Measurements from ENCODE around the gene CAPN14.
A peak's percentile ranks its signal among the peaks of the same experiment; 100 is the strongest.

CAPN14 gene

GRCh38 chr2:31141443-31142085 is 75.8 kb downstream of the CAPN14 start:
- Mint-ChIP-seq H3K27me3 (ENCODE audit: low read depth) (peaks cover 80% of the 10 kb centered on the region), H3K4me1 (peaks cover 7% of the 10 kb centered on the region), H3K27ac (no peak overlapping the region), H3K36me3 (ENCODE audit: low read depth) (no peaks in the 10 kb centered on the region), H3K9me3 (peaks cover 5% of the 10 kb centered on the region), H3K4me3 (peak overlapping the region in 1 of 3 experiments; percentile 28)
- TF ChIP-seq CTCF (IDR thresholded peaks at IDR 0.05; ENCODE audit: unreplicated experiment in 3 of 3) = no peak

DNA sequence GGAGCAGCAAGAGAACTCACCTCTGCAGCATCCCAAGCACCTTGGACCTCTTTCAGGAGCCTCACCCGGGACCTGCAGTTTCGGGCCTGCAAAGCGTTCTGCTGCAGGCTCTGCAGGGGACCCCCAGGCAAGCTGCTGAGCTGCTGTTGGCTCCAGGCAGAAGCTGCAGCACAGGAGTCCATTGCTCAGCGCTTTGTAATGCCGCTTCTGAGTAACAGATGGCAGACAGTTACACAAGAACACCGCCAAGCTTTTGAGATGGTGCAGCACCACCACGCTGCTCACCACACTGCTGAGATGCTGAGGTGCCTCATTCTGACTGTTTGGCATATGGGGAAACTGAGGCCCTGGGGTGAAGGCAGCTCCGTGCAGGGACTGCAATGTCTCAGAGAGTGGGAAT is 77.2 kb downstream of the CAPN14 start:
- Mint-ChIP-seq H3K4me1 (peaks cover 16% of the 10 kb centered on the region), H3K4me3 (no peak overlapping the region), H3K36me3 (ENCODE audit: low read depth) (no peaks in the 10 kb centered on the region), H3K9me3 (peaks cover 5% of the 10 kb centered on the region), H3K27ac (no peak overlapping the region), H3K27me3 (ENCODE audit: low read depth) (peaks cover 94% of the 10 kb centered on the region)
- TF ChIP-seq CTCF (IDR thresholded peaks at IDR 0.05; ENCODE audit: unreplicated experiment in 3 of 3) = no peak

GRCh38 chr2:31139671-31140070 is 77.6 kb downstream of the CAPN14 start:
- no peak for TF ChIP-seq CTCF (IDR thresholded peaks at IDR 0.05; ENCODE audit: unreplicated experiment in 3 of 3)
- Mint-ChIP-seq H3K27ac (no peak overlapping the region), H3K9me3 (peaks cover 5% of the 10 kb centered on the region), H3K27me3 (ENCODE audit: low read depth) (peaks cover 95% of the 10 kb centered on the region), H3K4me1 (peaks cover 16% of the 10 kb centered on the region), H3K36me3 (ENCODE audit: low read depth) (no peaks in the 10 kb centered on the region), H3K4me3 (no peak overlapping the region)

DNA sequence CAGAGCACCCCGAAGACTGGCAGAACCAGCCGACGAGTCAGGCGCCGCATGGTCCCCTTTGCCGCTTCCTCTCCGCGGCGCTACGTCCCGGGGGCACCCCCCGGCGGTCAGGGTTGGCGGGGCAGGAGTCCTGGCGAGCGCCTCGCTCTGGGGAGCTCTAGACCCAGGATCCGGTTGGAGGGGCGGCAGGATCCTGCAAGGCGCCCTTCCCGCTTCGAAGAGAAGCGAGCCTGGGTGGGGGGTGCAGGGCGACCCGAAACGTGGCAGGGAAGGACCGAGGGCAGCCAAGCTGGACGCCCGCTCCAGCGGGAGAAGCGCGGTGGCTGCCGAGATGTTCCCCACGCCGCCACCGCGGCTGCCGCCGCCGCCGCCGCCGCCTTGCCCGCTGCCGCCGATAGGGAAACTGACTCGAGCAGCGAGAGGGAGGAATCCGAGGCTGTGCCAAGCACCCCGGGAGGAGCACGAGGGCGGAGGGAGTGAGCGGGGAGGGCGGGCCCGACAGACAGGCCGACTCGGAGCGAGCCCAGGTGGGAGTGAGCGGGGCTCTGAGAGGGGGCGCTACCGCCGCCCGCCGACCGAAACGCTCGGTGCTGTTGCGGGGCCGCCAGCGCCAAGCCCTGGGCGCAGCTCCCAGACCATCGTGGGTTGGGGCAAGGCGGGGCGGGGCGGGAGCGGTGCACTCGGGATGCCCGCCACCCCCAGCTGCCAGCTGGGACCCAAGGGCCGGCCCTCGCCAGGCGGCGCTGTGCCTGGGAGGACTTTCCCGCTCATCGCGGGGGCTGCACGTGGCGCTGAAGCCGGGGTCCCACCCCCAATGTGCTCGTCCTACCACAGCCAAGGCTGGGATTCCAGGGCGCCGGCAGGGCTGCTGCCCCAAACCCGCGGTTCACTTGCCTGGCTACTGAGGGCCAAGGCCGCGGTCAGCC is 79.0 kb downstream of the CAPN14 start, which contains the start of gene GALNT14:
Gene GALNT14, minus strand, starts transcription at position 404 of the 926 bp plus-strand sequence. Its CDS starts 354 bp downstream, at position 50.
- Mint-ChIP-seq H3K27ac (peak within 1 kb of the TSS in 1 of 3 experiments; percentile 6), H3K4me3 (peak within 1 kb of the TSS; percentile 82 to 86 (median 84)), H3K27me3 (ENCODE audit: low read depth) (peaks cover 95% of the 10 kb centered on the region), H3K4me1 (peaks cover 16% of the 10 kb centered on the region), H3K36me3 (ENCODE audit: low read depth) (no peaks in the 10 kb centered on the region), H3K9me3 (peaks cover 5% of the 10 kb centered on the region)
- TF ChIP-seq CTCF (IDR thresholded peaks at IDR 0.05; ENCODE audit: unreplicated experiment in 3 of 3) = peak; percentile 46 to 50 (median 49)

DNA sequence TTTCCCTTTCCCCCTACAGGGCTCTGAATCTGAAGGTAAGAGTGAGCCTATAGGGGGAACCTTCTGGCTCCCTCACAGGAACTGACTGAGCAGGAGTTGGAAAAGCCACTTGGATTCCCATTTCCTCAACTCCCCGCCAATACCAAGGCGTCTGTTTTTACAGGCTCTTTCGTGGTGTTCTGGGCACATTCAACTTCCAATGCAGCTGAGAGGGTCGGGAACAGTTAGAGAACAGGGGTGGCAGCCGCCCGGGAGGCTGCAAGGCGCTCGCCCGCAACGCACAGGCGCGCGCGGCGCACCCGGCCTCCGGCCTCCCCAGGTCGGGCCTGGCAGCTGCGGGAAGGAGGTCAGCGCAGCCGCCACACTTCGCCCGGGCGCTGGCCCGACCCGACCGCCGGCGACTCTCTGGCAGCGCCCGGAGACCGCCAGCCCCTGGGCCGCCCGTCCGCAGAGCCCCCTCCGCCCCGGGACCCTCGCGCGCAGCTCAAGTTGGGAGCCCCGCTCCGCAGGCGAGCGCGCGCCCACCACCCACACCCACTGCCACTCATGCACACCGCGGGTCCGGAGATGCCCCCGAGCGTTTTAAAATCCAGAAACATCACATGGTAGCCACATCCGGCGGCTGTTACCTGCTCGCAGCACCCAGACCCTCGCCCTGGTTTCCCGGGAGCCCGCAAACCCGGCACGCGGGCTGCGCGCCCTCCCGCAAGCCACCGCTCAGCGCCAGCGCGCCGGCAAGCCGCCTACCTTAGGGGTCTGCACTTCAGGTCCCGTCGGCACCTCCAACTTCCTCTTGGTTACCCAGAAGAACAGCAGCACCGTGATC is 79.9 kb downstream of the CAPN14 start:
- Mint-ChIP-seq H3K36me3 (ENCODE audit: low read depth) (no peaks in the 10 kb centered on the region), H3K4me3 (peak overlapping the region; percentile 82 to 86 (median 84)), H3K4me1 (peaks cover 16% of the 10 kb centered on the region), H3K27ac (peak overlapping the region; percentile 6 to 62 (median 37)), H3K27me3 (ENCODE audit: low read depth) (peaks cover 92% of the 10 kb centered on the region), H3K9me3 (peaks cover 5% of the 10 kb centered on the region)
- peak in 1 of 3 experiments; percentile 19 for TF ChIP-seq CTCF (IDR thresholded peaks at IDR 0.05; ENCODE audit: unreplicated experiment in 3 of 3)
